ENCODE measurements around the gene OR1F1.

- TF ChIP-seq CTCF (IDR thresholded peaks at IDR 0.05), result no peak
- no peak for TF ChIP-seq SIN3A (IDR thresholded peaks at IDR 0.05; ENCODE audit: borderline replicate concordance, low read depth, low read length)
- no peak for TF ChIP-seq SMC3 (IDR thresholded peaks at IDR 0.05; ENCODE audit: low read depth, low read length)
- TF ChIP-seq CHD2 (IDR thresholded peaks at IDR 0.05; ENCODE audit: low read length, partially characterized antibody), result no peak
- TF ChIP-seq EP300 (IDR thresholded peaks at IDR 0.05; ENCODE audit: borderline replicate concordance in 1 of 2, low read depth in 1 of 2, low read length in 1 of 2), result no peak
- no peak for TF ChIP-seq PBX3 (IDR thresholded peaks at IDR 0.05)
- TF ChIP-seq MEF2A (IDR thresholded peaks at IDR 0.05; ENCODE audit: borderline replicate concordance, low read depth), result no peak
- TF ChIP-seq RCOR1 (IDR thresholded peaks at IDR 0.05; ENCODE audit: low read length), result no peak
- TF ChIP-seq RXRA (IDR thresholded peaks at IDR 0.05; ENCODE audit: borderline replicate concordance, low read depth), result no peak
- TF ChIP-seq REST (IDR thresholded peaks at IDR 0.05; ENCODE audit: low read depth, low read length), result no peak
- TF ChIP-seq MAX (IDR thresholded peaks at IDR 0.05; ENCODE audit: low read depth), result no peak
- TF ChIP-seq YY1 (IDR thresholded peaks at IDR 0.05; ENCODE audit: low read depth), result no peak
Measured at GRCh38 chr16:3212006-3212405, 24.0 kb downstream of the OR1F1 start.
